ENCODE measurements around the gene SLC25A42. TPM values are rescaled to one million over a fixed set of nuclear protein-coding genes. Genes with fewer than 3 reads are reported as not detected.

Gene SLC25A42
- total RNA-seq, 2 experiments from 2014 or later, result 6.7 to 8.5 TPM

DNA sequence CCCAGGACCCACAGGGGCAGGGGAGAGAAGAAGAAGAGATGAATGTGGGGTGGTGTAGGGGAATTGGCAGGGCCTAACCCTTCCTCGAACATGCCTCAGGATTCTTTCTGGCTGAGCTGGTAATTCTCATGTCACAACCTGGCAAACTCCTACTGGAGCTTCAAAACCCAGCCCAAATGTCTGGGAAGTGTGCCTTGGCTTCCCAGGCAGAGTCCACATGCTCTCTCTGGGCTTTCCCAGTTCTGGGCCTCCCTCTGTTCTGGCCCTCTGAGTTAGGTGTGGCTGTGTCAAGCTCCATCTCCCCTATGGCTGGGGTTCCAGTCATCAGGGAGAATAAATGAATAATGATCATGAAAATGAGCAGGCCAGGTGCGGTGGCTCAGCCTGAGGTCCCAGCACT is 85.6 kb downstream of the SLC25A42 start:
- intact Hi-C loops (cut with micrococcal nuclease), result no loop called here
- Mint-ChIP-seq H3K9me3 (no peaks in the 10 kb centered on the region), H3K27ac (no peak overlapping the region), H3K36me3 (ENCODE audit: low read depth) (no peaks in the 10 kb centered on the region), H3K27me3 (ENCODE audit: low read depth) (no peaks in the 10 kb centered on the region), H3K4me3 (no peak overlapping the region), H3K4me1 (ENCODE audit: low read depth) (no peaks in the 10 kb centered on the region)
- no peak for DNase-seq
- CTCF ChIA-PET, result no interaction called here

DNA sequence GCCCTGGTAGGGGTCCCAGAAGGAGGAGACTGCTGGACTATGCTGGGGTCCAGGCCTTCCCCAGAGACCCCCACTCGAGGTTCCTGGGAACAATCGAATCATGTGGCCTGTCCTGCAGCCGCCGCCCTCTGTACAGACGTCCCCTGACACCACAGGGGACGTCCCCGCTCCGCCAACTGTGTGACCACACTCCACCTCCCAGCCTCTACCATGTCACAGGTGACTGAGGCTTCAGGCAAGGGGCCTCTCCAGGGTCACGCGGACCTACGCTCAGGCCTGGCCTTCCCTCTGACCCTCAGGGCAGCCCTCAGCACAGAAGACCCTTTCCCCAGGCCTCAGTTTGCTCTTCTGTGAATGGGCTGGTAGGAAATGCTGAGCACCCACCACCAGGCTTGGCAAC is 87.6 kb downstream of the SLC25A42 start:
- Mint-ChIP-seq H3K4me3 (no peak overlapping the region), H3K27me3 (ENCODE audit: low read depth) (no peaks in the 10 kb centered on the region), H3K36me3 (ENCODE audit: low read depth) (peaks cover 5% of the 10 kb centered on the region), H3K4me1 (ENCODE audit: low read depth) (no peaks in the 10 kb centered on the region), H3K27ac (no peak overlapping the region), H3K9me3 (no peaks in the 10 kb centered on the region)
- CTCF ChIA-PET, result no interaction called here
- intact Hi-C loops (cut with micrococcal nuclease), result no loop called here
- DNase-seq, result no peak

DNA sequence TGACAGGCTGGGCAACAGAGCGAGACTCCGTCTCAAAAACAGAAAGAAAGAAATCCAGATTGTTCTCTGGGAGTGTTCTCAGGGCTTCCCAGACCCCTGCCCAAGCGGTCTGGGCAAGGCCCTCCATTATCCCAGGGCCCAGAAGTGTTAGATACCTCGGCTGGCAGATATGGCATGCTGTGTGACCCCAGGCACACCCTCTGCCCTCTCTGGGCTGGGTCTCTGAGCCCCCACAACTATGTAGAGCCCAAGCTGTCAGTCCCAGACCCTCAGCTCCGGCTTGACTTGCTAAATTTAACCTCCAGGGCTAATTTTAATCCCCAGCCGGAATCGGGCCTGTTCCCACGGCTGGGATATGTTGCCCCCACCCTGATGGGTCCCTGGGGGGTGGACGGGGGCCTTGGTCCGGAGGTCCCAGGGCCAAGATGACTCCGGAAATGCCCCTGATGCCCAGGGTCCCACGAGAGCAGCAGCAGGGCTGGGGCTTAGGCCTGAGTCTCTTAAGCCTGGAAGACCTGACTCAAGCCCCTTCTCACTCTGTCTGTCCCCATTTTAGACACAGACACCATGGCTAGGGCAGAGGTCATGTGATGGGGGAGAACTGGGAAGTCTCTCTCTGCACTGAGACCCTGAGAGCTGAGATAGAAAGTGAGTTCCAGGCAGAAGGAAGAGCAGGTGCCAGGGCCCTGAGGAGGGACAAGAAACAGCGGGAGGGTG is 89.0 kb downstream of the SLC25A42 start:
- CTCF ChIA-PET, result interaction anchor here (0.6 to 5.3 kb wide), 3 partner anchors 23 to 256 kb away, joined by 3 to 30 read pairs (median 3); no protein-coding TSS in a partner anchor
- intact Hi-C loops (cut with micrococcal nuclease), result no loop called here
- H3K27me3 Mint-ChIP-seq (ENCODE audit: low read depth), result no peaks in the 10 kb centered on the region
- DNase-seq, result no peak
- no peak overlapping the region for H3K27ac Mint-ChIP-seq
- H3K9me3 Mint-ChIP-seq, result no peaks in the 10 kb centered on the region
- H3K4me1 Mint-ChIP-seq (ENCODE audit: low read depth), result no peaks in the 10 kb centered on the region
- peaks cover 5% of the 10 kb centered on the region for H3K36me3 Mint-ChIP-seq (ENCODE audit: low read depth)
- no peak overlapping the region for H3K4me3 Mint-ChIP-seq

DNA sequence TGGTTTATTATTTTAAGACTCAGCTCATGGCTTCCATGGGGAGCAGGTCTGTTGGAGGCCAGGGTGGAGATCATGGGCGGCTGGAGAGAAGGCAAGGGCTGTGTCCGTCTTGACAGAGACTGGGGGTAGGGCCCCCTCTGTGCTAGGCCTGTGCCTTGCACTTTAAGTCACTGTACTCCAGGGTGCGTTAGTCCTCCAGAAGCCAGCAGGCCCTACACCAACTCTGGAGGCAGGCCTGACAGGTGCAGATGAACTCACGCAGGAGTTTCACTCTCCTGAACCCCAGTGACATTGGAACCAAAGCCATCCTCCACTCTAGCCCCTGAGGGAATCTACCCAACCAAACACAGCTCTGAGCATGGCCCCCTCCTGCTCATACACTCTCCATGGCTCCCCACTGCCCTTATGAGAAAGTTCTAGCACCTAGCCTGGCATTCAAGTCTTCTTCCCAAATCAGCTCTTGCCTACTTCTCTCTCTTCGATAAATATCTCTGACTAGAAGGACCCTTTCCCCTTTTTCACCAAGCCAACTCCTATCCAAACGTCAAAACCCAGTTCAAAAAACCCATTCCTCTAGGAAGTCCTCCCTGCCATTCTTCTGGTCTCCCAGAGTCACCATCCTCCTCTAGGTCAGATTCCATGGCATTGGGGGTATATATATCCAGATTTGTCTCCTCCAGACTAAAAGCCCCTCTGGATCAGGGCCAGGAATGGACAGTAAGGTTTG is 91.1 kb downstream of the SLC25A42 start:
- DNase-seq, result no peak
- Mint-ChIP-seq H3K9me3 (no peaks in the 10 kb centered on the region), H3K4me1 (ENCODE audit: low read depth) (no peaks in the 10 kb centered on the region), H3K36me3 (ENCODE audit: low read depth) (peaks cover 5% of the 10 kb centered on the region), H3K4me3 (no peak overlapping the region), H3K27me3 (ENCODE audit: low read depth) (no peaks in the 10 kb centered on the region), H3K27ac (no peak overlapping the region)
- CTCF ChIA-PET, result interaction anchor here (1.7 to 5.3 kb wide), 2 partner anchors 9 to 21 kb away, joined by 4 to 30 read pairs; no protein-coding TSS in a partner anchor
- intact Hi-C loops (cut with micrococcal nuclease), result no loop called here

DNA sequence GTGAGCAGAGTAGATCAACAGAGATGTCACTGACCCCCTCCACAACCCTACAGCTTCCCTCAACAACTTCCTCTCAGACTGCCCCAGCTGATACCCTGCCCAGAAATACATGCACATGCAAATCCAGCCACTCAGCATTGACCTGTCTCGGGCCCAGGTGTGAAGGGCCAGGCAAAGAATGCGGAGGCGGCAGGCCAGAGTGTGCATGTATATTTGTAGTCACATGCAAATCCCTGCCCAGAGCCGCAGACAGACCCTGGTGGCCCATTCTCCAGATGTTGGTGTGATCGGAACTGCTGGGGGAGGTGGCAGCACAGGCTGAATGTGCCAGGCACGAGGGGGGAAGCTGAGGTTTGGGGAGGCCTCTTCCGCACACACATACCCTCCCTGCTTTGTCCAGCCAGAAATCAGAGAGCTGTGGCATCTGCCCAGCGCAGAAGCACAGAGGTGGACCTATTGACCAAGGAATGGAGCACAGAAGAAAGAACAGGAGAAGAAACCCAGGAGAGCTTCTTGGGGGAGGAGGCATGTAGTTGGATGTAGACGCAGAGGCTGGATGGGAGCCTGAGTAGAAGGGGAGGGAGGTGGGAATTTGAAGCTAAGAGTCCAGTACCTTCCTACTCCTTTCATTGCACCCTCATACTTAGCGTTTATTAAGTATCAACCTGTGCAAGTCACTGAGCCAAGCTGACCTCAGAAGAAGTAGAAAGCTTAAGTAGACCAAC is 91.9 kb downstream of the SLC25A42 start:
- no peak for DNase-seq
- Mint-ChIP-seq H3K27me3 (ENCODE audit: low read depth) (no peaks in the 10 kb centered on the region), H3K4me1 (ENCODE audit: low read depth) (no peaks in the 10 kb centered on the region), H3K27ac (no peak overlapping the region), H3K36me3 (ENCODE audit: low read depth) (peaks cover 5% of the 10 kb centered on the region), H3K9me3 (no peaks in the 10 kb centered on the region), H3K4me3 (no peak overlapping the region)
- intact Hi-C loops (cut with micrococcal nuclease), result no loop called here
- CTCF ChIA-PET, result interaction anchor here (0.8 to 5.3 kb wide), 4 partner anchors 8 to 69 kb away, joined by 4 to 30 read pairs (median 5); no protein-coding TSS in a partner anchor

DNA sequence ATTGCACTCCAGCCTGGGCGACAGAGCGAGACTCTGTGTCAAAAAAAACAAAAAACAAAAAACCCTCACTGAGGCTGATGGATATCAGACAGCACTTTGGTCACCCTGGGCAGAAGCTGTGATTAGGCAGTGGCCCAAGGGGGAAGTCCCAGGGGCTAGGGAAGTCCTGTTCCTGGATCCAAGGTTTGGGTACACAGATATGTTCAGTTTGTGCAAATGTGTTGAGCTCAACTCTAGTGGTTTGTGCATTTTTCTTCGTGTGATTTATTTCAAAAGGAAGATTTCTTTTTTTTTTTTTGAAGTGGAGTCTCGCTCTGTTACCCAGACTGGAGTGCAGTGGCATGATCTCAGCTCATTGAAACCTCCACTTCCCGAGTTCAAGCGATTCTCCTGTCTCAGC is 94.0 kb downstream of the SLC25A42 start:
- CTCF ChIA-PET, result interaction anchor here (0.6 to 5.3 kb wide), 5 partner anchors 11 to 538 kb away, joined by 3 to 30 read pairs (median 3); no protein-coding TSS in a partner anchor
- Mint-ChIP-seq H3K4me3 (no peak overlapping the region), H3K36me3 (ENCODE audit: low read depth) (peaks cover 5% of the 10 kb centered on the region), H3K4me1 (ENCODE audit: low read depth) (peaks cover 3% of the 10 kb centered on the region), H3K27me3 (ENCODE audit: low read depth) (no peaks in the 10 kb centered on the region), H3K9me3 (no peaks in the 10 kb centered on the region), H3K27ac (no peak overlapping the region)
- DNase-seq, result no peak
- intact Hi-C loops (cut with micrococcal nuclease), result no loop called here

DNA sequence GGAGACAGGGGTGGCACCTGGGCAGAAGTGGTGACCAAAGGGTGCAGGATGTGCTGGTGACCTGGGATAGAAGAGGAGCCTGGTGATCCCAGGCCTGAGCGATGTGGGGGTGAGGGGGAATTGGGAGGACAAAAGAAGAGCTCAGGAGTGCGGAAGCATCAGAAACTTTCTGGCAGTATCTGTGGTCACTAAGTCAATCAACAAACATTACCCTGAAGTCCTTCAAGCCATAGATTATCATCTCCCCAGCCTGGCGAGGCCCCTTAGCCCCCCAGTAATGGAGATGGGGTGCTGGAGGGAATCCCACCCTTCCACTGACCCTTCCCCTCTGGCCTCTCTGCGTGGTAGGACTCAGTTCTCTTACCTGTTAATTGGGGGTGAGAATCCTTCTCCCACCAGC is 95.7 kb downstream of the SLC25A42 start:
- Mint-ChIP-seq H3K36me3 (ENCODE audit: low read depth) (peaks cover 5% of the 10 kb centered on the region), H3K4me1 (ENCODE audit: low read depth) (peaks cover 3% of the 10 kb centered on the region), H3K27ac (no peak overlapping the region), H3K4me3 (no peak overlapping the region), H3K27me3 (ENCODE audit: low read depth) (no peaks in the 10 kb centered on the region), H3K9me3 (no peaks in the 10 kb centered on the region)
- intact Hi-C loops (cut with micrococcal nuclease), result no loop called here
- no peak for DNase-seq
- CTCF ChIA-PET, result interaction anchor here (1.4 kb wide), 1 partner anchor 15 kb away, joined by 4 read pairs; no protein-coding TSS in a partner anchor

DNA sequence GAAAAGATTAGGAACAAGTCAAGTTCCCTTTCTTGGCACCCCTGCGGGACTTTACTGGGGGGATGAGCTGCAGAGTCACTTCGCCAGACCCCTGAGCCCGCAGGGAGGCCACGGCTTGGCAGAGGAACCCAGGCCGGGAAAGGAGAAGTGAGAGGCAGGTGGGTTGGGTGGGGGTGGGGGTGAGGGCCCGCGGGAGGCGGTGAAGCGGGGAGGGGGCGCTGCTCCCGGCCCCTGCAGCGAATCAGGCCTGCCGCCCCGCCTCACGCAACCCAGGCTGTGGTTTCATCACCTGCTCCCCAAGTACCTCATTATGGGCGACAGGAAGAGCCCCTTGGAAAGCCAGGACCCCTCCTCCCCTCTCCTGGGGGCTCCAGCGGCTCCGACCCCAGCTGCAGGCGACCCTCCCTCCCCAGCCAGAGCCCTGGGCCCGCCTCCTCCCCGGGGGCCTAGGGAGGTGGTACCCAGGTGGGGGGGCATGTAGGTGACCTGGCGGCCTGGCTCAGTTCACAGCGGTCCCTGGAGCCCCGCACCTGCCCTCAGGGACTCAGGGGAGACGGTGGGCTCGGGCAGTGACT is 96.8 kb downstream of the SLC25A42 start:
- H3K4me3 Mint-ChIP-seq, result no peak overlapping the region
- DNase-seq, result no peak
- no peaks in the 10 kb centered on the region for H3K27me3 Mint-ChIP-seq (ENCODE audit: low read depth)
- CTCF ChIA-PET, result interaction anchor here (0.5 kb wide), 2 partner anchors 23 to 640 kb away, joined by 3 to 4 read pairs; no protein-coding TSS in a partner anchor
- peaks cover 3% of the 10 kb centered on the region for H3K36me3 Mint-ChIP-seq (ENCODE audit: low read depth)
- intact Hi-C loops (cut with micrococcal nuclease), result no loop called here
- H3K27ac Mint-ChIP-seq, result no peak overlapping the region
- peaks cover 3% of the 10 kb centered on the region for H3K4me1 Mint-ChIP-seq (ENCODE audit: low read depth)
- no peaks in the 10 kb centered on the region for H3K9me3 Mint-ChIP-seq

DNA sequence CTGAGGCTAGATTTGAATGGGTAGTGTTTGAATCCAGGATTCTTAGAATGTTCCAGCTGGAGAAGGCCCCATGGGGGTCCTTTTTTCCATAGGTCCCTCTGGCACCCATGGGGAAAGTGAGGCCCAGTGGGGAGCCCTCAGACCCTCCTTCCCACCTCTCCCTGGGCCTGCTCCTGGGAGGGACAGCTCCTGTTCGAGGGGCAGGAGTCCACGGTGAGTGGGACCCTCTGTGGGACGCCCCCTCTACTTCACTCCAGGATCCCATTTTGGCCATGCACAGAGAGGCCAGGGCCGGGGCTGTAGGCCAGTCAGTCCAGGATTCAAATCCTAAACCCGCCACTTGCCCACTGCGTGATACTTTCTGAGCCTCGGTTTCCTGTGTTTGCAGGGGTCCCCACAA is 98.7 kb downstream of the SLC25A42 start:
- H3K4me1 Mint-ChIP-seq (ENCODE audit: low read depth), result peaks cover 3% of the 10 kb centered on the region
- no peaks in the 10 kb centered on the region for H3K9me3 Mint-ChIP-seq
- no peak for DNase-seq
- H3K27ac Mint-ChIP-seq, result no peak overlapping the region
- H3K27me3 Mint-ChIP-seq (ENCODE audit: low read depth), result no peaks in the 10 kb centered on the region
- H3K4me3 Mint-ChIP-seq, result no peak overlapping the region
- no peaks in the 10 kb centered on the region for H3K36me3 Mint-ChIP-seq (ENCODE audit: low read depth)
- CTCF ChIA-PET, result no interaction called here
- intact Hi-C loops (cut with micrococcal nuclease), result no loop called here

Other genes starting within 250 kb of the SLC25A42 start
- 100 to 1,000 TPM in 1 of 2 experiments, 10 to 100 TPM in 1; 95.0 to 105 TPM for gene UPF1, start 232.0 kb upstream of the SLC25A42 start, total RNA-seq
- gene CERS1, start 167.8 kb upstream of the SLC25A42 start, total RNA-seq, result not detected
- 100 to 1,000 TPM; 199 to 200 TPM for gene COPE, start 144.6 kb upstream of the SLC25A42 start, total RNA-seq
- gene DDX49, start 144.3 kb upstream of the SLC25A42 start, total RNA-seq, result 10 to 100 TPM; 48.3 to 50.1 TPM
- gene HOMER3, start 122.8 kb upstream of the SLC25A42 start, total RNA-seq, result not detected
- 100 to 1,000 TPM; 149 to 154 TPM for gene SUGP2, start 30.5 kb upstream of the SLC25A42 start, total RNA-seq
- 10 to 100 TPM; 24.2 to 24.6 TPM for gene ARMC6, start 30.4 kb upstream of the SLC25A42 start, total RNA-seq
- gene TMEM161A, start 74.5 kb downstream of the SLC25A42 start, total RNA-seq, result 10 to 100 TPM; 18.1 to 18.3 TPM
- 1 to 10 TPM; 3.1 to 4.6 TPM for gene MEF2B, start 106.3 kb downstream of the SLC25A42 start, total RNA-seq
- gene BORCS8, start 128.2 kb downstream of the SLC25A42 start, total RNA-seq, result 10 to 100 TPM; 14.0 to 16.1 TPM
- 10 to 100 TPM; 48.4 to 49.3 TPM for gene RFXANK, start 128.3 kb downstream of the SLC25A42 start, total RNA-seq
- 10 to 100 TPM; 32.4 to 34.2 TPM for gene NR2C2AP, start 139.4 kb downstream of the SLC25A42 start, total RNA-seq
- not detected for gene NCAN, start 148.0 kb downstream of the SLC25A42 start, total RNA-seq
- not detected for gene TM6SF2, start 209.3 kb downstream of the SLC25A42 start, total RNA-seq

Measured in activated naive CD4-positive, alpha-beta T cell treated with anti-CD3 and anti-CD28 coated beads for 36 hours (primary cell).